HepG2 (cell line): ENCODE measurements around the gene GRK5. TPM values are rescaled to one million over a fixed set of nuclear protein-coding genes. Genes with fewer than 3 reads are reported as not detected.

Experiments used
- ATAC-seq: fragments of 200-7000 bp; cut with Tn5 transposase; 3 replicates; pipeline ENCODE4 v1.9.1; 2020; ENCODE audit warnings: mild to moderate bottlenecking, moderate library complexity
- BruUV-seq: library from RNA; stranded (reverse); fragments of 400-500 nt; replicated peaks from 2 replicates; lab custom pipeline; 2021; lab: Mats Ljungman, UMichigan
- CTCF ChIA-PET: fragments of 300-600 bp; formaldehyde crosslinking; extraction: SDS; loops from one replicate; lab custom pipeline; 2021; ENCODE audit warnings: low total read pairs, inconsistent platforms, low intra/inter-chr PET ratio; lab: Yijun Ruan, JAX
- POLR2A ChIA-PET: fragments of 350-600 bp; sonication (Branson Sonifier 250); formaldehyde crosslinking; loops from one replicate; lab custom pipeline; 2020; ENCODE audit warnings: antibody characterized with exemption, inconsistent platforms; lab: Yijun Ruan, JAX
- DNase-seq: peaks from one replicate; pipeline ENCODE4 v3.0.0-alpha.2; 2015; ENCODE audit warnings: low spot score
- FAIRE-seq: peaks from 3 replicates; lab custom pipeline; 2011; peaks lifted over from hg19 to GRCh38; lab: Jason Lieb, UNC
- H2AFZ ChIP-seq: one replicate; pipeline ENCODE4 v1.6.1; 2011; ENCODE audit warnings: low read length, inconsistent platforms
- H3K27ac ChIP-seq: fragments of 300-600 bp; 3 replicates; pipeline ENCODE4 v1.8.0; 2011; ENCODE audit warnings: mixed run types, mild to moderate bottlenecking, mixed read lengths, low read length, inconsistent platforms; ENCODE audit not compliant: insufficient read depth; ENCODE audit errors: extremely low read length
- H3K27me3 ChIP-seq, 2 experiments: fragments of 200-600 bp in 1 of 2; 2 replicates in 1 of 2; 3 replicates in 1 of 2; pipeline versions ENCODE4 v1.6.0 to v1.8.0; 2011; ENCODE audit warnings: low read length in 2 of 2, mild to moderate bottlenecking in 2 of 2, moderate library complexity in 2 of 2, inconsistent platforms in 1 of 2; ENCODE audit not compliant: insufficient read depth in 2 of 2, control insufficient read depth in 1 of 2
- H3K36me3 ChIP-seq, 2 experiments: fragments of 200-600 bp in 1 of 2; replicated peaks in 1 of 2; 2 replicates in 1 of 2; 3 replicates in 1 of 2; pipeline versions ENCODE4 v1.5.1 to v1.8.0; 2011; ENCODE audit warnings: low read length in 2 of 2, inconsistent platforms in 1 of 2; ENCODE audit not compliant: insufficient read depth in 2 of 2, control insufficient read depth in 1 of 2
- H3K4me1 ChIP-seq: 2 replicates; pipeline ENCODE4 v1.5.1; 2012; ENCODE audit warnings: low read length, inconsistent platforms; ENCODE audit not compliant: insufficient read depth
- H3K4me2 ChIP-seq: 2 replicates; pipeline ENCODE4 v1.6.0; 2011; ENCODE audit warnings: low read depth, low read length, inconsistent platforms
- H3K4me3 ChIP-seq, 3 experiments: fragments of 200-600 bp in 1 of 3; sonication (generic), shearing (Covaris generic) in 1 of 3; replicated peaks in 1 of 3; 2 replicates each; pipeline ENCODE4 v1.5.1; 2011 to 2016; ENCODE audit warnings: low read length in 3 of 3, inconsistent platforms in 2 of 3, low read depth in 2 of 3, mild to moderate bottlenecking in 2 of 3, control low read depth in 1 of 3, mixed read lengths in 1 of 3; ENCODE audit not compliant: insufficient read depth in 1 of 3
- H3K79me2 ChIP-seq: one replicate; pipeline ENCODE4 v1.6.1; 2011; ENCODE audit warnings: low read length, inconsistent platforms; ENCODE audit not compliant: insufficient read depth
- H3K9ac ChIP-seq: 2 replicates; pipeline ENCODE4 v1.6.0; 2011; ENCODE audit warnings: mild to moderate bottlenecking, low read depth, low read length, inconsistent platforms; ENCODE audit not compliant: insufficient read depth
- H3K9me3 ChIP-seq: 2 replicates; pipeline ENCODE4 v1.5.1; 2012; ENCODE audit warnings: mild to moderate bottlenecking, low read length
- H4K20me1 ChIP-seq: 2 replicates; pipeline ENCODE4 v1.6.0; 2011; ENCODE audit warnings: inconsistent platforms, mild to moderate bottlenecking, low read length, moderate library complexity; ENCODE audit not compliant: insufficient read depth
- MED13 ChIP-seq: sonication (generic); formaldehyde crosslinking; IDR thresholded peaks from 2 replicates; pipeline ENCODE4 v1.5.0; 2020; ENCODE audit warnings: missing genetic modification reagents
- NR1H2 ChIP-seq: sonication (generic); formaldehyde crosslinking; IDR thresholded peaks from 2 replicates; pipeline ENCODE4 v1.8.1; 2022; ENCODE audit warnings: low read depth, missing genetic modification reagents, borderline replicate concordance
- NR3C1 ChIP-seq: sonication (generic); formaldehyde crosslinking; IDR thresholded peaks from 2 replicates; pipeline ENCODE4 v1.4.0; 2020; ENCODE audit warnings: missing genetic modification reagents
- PHF5A ChIP-seq: IDR thresholded peaks from one replicate; pipeline ENCODE4 v1.6.1; 2018; ENCODE audit warnings: low read depth, missing genetic modification reagents; ENCODE audit not compliant: unreplicated experiment
- TAF15 ChIP-seq: fragments of 200-400 bp; formaldehyde crosslinking; IDR thresholded peaks from one replicate; pipeline ENCODE4 v1.6.1; 2018; ENCODE audit warnings: mild to moderate bottlenecking, low read depth, low read length; ENCODE audit not compliant: poor library complexity, severe bottlenecking
- U2AF1 ChIP-seq: fragments of 200-400 bp; formaldehyde crosslinking; optimal IDR thresholded peaks from 2 replicates; pipeline ENCODE3; 2017; ENCODE audit warnings: mild to moderate bottlenecking, low read depth, low read length
- ZNF317 ChIP-seq: sonication (generic); formaldehyde crosslinking; IDR thresholded peaks from 2 replicates; pipeline ENCODE4 v1.5.0; 2020; ENCODE audit warnings: mild to moderate bottlenecking, missing genetic modification reagents
- ZNF562 ChIP-seq: sonication (generic); formaldehyde crosslinking; IDR thresholded peaks from 2 replicates; pipeline ENCODE4 v1.8.0; 2022; ENCODE audit warnings: missing genetic modification reagents, borderline replicate concordance
- ZNF749 ChIP-seq: sonication (generic); formaldehyde crosslinking; IDR thresholded peaks from 2 replicates; pipeline ENCODE4 v1.8.0; 2022; ENCODE audit warnings: mild to moderate bottlenecking, missing genetic modification reagents, moderate library complexity, borderline replicate concordance
- ZNF839 ChIP-seq: sonication (generic); formaldehyde crosslinking; IDR thresholded peaks from 2 replicates; pipeline ENCODE4 v1.4.0; 2020; ENCODE audit warnings: missing genetic modification reagents, mild to moderate bottlenecking, borderline replicate concordance
- WGBS: methylation state at CpG from one replicate; pipeline ENCODE4 v1.1.6; 2017; ENCODE audit warnings: low lambda C conversion rate; 5-methylcytosine and 5-hydroxymethylcytosine counted together
- in situ Hi-C: cut with HindIII; loops from 2 replicates; pipeline ENCODE4 v1.10.0; 2017; ENCODE audit warnings: low pct_unique_long_range_greater_than_20kb; ENCODE audit not compliant: extremely low pct_ligation_motif_present
- intact Hi-C: fragments of 100-400 bp; cut with micrococcal nuclease; formaldehyde crosslinking; loops from one replicate; pipeline ENCODE4 v1.10.0; 2022; ENCODE audit not compliant: unreplicated experiment
- polyA plus RNA-seq, 8 experiments: library from polyadenylated mRNA; depleted of rRNA in 3 of 8; stranded (reverse) in 7 of 8; unstranded in 1 of 8; fragments of >200 nt; fragmentation: Illumina TruSeq in 4 of 8; extraction: Trizol in 4 of 8; gene quantifications; 2 replicates each; pipeline versions ENCODE4 v1.2.1 to v1.2.3, GENCODE V29; 2011 to 2016; ENCODE audit warnings: low read depth in 4 of 8, missing spikeins in 1 of 8, mixed read lengths in 1 of 8; ENCODE audit not compliant: insufficient read depth in 1 of 8
- total RNA-seq, 5 experiments: library from RNA; depleted of rRNA; stranded (reverse); fragments of >200 nt; fragmentation: Illumina TruSeq; extraction: Trizol; gene quantifications; 2 replicates each; pipeline ENCODE4 v1.2.3, GENCODE V29; 2016; ENCODE audit warnings: low read depth in 1 of 5
- TF ChIP-seq, protein P1 (sequence below): sonication (generic); formaldehyde crosslinking; IDR thresholded peaks from 2 replicates; pipeline ENCODE4 v1.8.1; 2022; ENCODE audit warnings: low read depth, mild to moderate bottlenecking, missing genetic modification reagents

Gene GRK5
- total and polyA plus RNA-seq, 2 of the 13 experiments (the other 11 are each of a cell fraction or from before 2014, with no cell fraction given) = 10.4 to 12.6 TPM

DNA sequence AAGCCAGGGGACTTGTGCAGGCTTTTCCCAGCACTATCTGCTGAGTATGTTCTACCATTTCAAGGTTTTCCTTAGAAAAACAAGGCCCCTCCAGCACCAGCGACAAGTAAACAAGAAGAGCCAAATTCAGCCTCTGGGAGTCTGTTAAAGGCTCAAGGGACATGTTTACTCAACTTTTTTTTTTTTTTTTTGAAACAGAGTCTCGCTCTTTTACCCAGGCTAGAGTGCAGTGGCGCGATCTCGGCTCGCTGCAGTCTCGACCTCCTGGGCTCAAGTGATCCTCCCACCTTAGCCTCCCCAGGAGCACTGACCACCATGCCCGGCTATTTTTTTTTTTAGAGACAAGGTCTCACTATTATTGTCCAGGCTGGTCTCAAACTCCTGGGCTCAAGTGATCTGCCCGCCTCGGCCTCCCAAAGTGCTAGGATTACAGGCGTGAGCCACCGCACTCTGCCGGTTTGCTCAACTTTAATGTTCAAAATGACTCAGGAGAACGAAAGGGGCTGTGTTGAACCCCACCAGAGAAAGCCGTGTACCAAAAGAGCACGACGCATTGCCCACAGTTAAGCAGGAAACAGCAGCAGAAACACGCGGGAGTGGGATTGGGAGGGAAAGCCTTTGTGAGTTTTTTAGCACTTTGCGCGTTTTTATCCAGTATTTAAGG, 29.5 kb upstream of the GRK5 start:
- Histone ChIP-seq H3K36me3 (peaks cover 3 to 15% of the 10 kb centered on the region in 2 experiments), H3K4me1 (peaks cover 55% of the 10 kb centered on the region), H3K4me3 (peak overlapping the region; percentile 75 to 94 (median 81)), H3K9me3 (no peaks in the 10 kb centered on the region), H4K20me1 (no peaks in the 10 kb centered on the region; the same call in 1 of the 2 replicates), H3K27me3 (no peaks in the 10 kb centered on the region; a peak in 1 of 5 replicates), H3K79me2 (peaks cover 47% of the 10 kb centered on the region), H3K4me2 (peak overlapping the region; percentile 86), H3K27ac (peak overlapping the region; percentile 93), H2AFZ (no peak overlapping the region), H3K9ac (peak overlapping the region; percentile 91)
- CTCF ChIA-PET = no interaction called here
- intact Hi-C loops = loop anchor here (5.0 to 10.0 kb wide), 2 partner anchors 56 to 93 kb away; partner anchors contain the start of gene EIF3A
- in situ Hi-C loops = loop anchor here (25.0 kb wide), 1 partner anchor 359 kb away; the partner anchor contains the start of gene RGS10
- FAIRE-seq (no peak), DNase-seq (peak; percentile 77), ATAC-seq (peak; percentile 65)
- no TSS peak for BruUV-seq
- WGBS = 1% methylated on average over 21 of the region's 21 CpGs
- POLR2A ChIA-PET = interaction anchor here (2.2 kb wide), 1 partner anchor 12 kb away, joined by 14 read pairs; the partner anchor contains the start of gene SFXN4
- TF ChIP-seq ZNF839 = no peak
- TF ChIP-seq, protein P1, sequence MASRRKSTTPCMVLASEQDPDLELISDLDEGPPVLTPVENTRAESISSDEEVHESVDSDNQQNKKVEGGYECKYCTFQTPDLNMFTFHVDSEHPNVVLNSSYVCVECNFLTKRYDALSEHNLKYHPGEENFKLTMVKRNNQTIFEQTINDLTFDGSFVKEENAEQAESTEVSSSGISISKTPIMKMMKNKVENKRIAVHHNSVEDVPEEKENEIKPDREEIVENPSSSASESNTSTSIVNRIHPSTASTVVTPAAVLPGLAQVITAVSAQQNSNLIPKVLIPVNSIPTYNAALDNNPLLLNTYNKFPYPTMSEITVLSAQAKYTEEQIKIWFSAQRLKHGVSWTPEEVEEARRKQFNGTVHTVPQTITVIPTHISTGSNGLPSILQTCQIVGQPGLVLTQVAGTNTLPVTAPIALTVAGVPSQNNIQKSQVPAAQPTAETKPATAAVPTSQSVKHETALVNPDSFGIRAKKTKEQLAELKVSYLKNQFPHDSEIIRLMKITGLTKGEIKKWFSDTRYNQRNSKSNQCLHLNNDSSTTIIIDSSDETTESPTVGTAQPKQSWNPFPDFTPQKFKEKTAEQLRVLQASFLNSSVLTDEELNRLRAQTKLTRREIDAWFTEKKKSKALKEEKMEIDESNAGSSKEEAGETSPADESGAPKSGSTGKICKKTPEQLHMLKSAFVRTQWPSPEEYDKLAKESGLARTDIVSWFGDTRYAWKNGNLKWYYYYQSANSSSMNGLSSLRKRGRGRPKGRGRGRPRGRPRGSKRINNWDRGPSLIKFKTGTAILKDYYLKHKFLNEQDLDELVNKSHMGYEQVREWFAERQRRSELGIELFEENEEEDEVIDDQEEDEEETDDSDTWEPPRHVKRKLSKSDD = no peak
- TF ChIP-seq TAF15 = no peak
- TF ChIP-seq ZNF317 = no peak
- TF ChIP-seq PHF5A = no peak
- TF ChIP-seq ZNF749 (CRISPR knock-in tag) = no peak
- no peak for TF ChIP-seq U2AF1
- no peak for TF ChIP-seq ZNF562 (CRISPR knock-in tag)
- no peak for TF ChIP-seq NR1H2
- no peak for TF ChIP-seq MED13 (CRISPR knock-in tag)
- no peak for TF ChIP-seq NR3C1 (CRISPR knock-in tag)
